Measurements from ENCODE around the gene UBE4B. TPM values are rescaled to one million over a fixed set of nuclear protein-coding genes. Genes with fewer than 3 reads are reported as not detected.

The UBE4B gene
- total and polyA plus RNA-seq, 2 of the 13 experiments (the other 11 are each of a cell fraction or from before 2014, with no cell fraction given) = 15.2 to 24.8 TPM

GRCh38 chr1:10168912-10169514, 136.3 kb downstream of the UBE4B start (continued):
- peak; percentile 50 for TF ChIP-seq ASH2L (IDR thresholded peaks at IDR 0.05; ENCODE audit: insufficient read length, low read depth, low read length)
- TF ChIP-seq ZBTB7A (CRISPR knock-in tag; IDR thresholded peaks at IDR 0.05) = no peak
- 0 out of 2 replicates have a peak, but pooled peaks have one; percentile 3 for TF ChIP-seq ZSCAN30 (CRISPR knock-in tag; IDR thresholded peaks at IDR 0.05)
- no peak; the same call in 1 of the 2 replicates for TF ChIP-seq ZNF644 (CRISPR knock-in tag; IDR thresholded peaks at IDR 0.05; ENCODE audit: low read depth)
- 0 out of 2 replicates have a peak, but pooled peaks have one; percentile 42 for TF ChIP-seq RCOR2 (CRISPR knock-in tag; IDR thresholded peaks at IDR 0.05)
- TF ChIP-seq TCF7L2 (IDR thresholded peaks at IDR 0.05; ENCODE audit: low read depth, low read length) = no peak
- no peak for TF ChIP-seq TARDBP (CRISPR knock-in tag; IDR thresholded peaks at IDR 0.05)
- TF ChIP-seq ZNF317 (CRISPR knock-in tag; IDR thresholded peaks at IDR 0.05) = 0 out of 2 replicates have a peak, but pooled peaks have one; percentile 50
- TF ChIP-seq BORCS8-MEF2B (CRISPR knock-in tag; IDR thresholded peaks at IDR 0.05) = peak; percentile 48; the same call in 1 of the 2 replicates
- no peak for TF ChIP-seq PHF5A (CRISPR knock-in tag; IDR thresholded peaks at IDR 0.05; ENCODE audit: low read depth, unreplicated experiment)
- TF ChIP-seq NAIF1 (CRISPR knock-in tag; IDR thresholded peaks at IDR 0.05; ENCODE audit: borderline replicate concordance) = no peak
- 0 out of 2 replicates have a peak, but pooled peaks have one; percentile 49 for TF ChIP-seq ZFP1 (CRISPR knock-in tag; IDR thresholded peaks at IDR 0.05)
- TF ChIP-seq, protein P1, sequence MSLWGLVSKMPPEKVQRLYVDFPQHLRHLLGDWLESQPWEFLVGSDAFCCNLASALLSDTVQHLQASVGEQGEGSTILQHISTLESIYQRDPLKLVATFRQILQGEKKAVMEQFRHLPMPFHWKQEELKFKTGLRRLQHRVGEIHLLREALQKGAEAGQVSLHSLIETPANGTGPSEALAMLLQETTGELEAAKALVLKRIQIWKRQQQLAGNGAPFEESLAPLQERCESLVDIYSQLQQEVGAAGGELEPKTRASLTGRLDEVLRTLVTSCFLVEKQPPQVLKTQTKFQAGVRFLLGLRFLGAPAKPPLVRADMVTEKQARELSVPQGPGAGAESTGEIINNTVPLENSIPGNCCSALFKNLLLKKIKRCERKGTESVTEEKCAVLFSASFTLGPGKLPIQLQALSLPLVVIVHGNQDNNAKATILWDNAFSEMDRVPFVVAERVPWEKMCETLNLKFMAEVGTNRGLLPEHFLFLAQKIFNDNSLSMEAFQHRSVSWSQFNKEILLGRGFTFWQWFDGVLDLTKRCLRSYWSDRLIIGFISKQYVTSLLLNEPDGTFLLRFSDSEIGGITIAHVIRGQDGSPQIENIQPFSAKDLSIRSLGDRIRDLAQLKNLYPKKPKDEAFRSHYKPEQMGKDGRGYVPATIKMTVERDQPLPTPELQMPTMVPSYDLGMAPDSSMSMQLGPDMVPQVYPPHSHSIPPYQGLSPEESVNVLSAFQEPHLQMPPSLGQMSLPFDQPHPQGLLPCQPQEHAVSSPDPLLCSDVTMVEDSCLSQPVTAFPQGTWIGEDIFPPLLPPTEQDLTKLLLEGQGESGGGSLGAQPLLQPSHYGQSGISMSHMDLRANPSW (CRISPR knock-in tag; IDR thresholded peaks at IDR 0.05; ENCODE audit: borderline replicate concordance) = no peak
- no peak for TF ChIP-seq ZNF749 (CRISPR knock-in tag; IDR thresholded peaks at IDR 0.05; ENCODE audit: borderline replicate concordance)
- TF ChIP-seq, protein P2, sequence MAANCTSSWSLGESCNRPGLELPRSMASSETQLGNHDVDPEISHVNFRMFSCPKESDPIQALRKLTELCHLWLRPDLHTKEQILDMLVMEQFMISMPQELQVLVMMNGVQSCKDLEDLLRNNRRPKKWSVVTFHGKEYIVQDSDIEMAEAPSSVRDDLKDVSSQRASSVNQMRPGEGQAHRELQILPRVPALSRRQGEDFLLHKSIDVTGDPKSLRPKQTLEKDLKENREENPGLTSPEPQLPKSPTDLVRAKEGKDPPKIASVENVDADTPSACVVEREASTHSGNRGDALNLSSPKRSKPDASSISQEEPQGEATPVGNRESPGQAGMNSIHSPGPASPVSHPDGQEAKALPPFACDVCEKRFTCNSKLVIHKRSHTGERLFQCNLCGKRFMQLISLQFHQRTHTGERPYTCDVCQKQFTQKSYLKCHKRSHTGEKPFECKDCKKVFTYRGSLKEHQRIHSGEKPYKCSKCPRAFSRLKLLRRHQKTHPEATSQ (CRISPR knock-in tag; IDR thresholded peaks at IDR 0.05; ENCODE audit: borderline replicate concordance) = 0 out of 2 replicates have a peak, but pooled peaks have one; percentile 21
- TF ChIP-seq ZNF3 (CRISPR knock-in tag; IDR thresholded peaks at IDR 0.05) = peak; percentile 93
- no peak for TF ChIP-seq SP1 (IDR thresholded peaks at IDR 0.05)
- 0 out of 2 replicates have a peak, but pooled peaks have one; percentile 2 for TF ChIP-seq SP1 (CRISPR knock-in tag; IDR thresholded peaks at IDR 0.05)
- TF ChIP-seq, protein P3, sequence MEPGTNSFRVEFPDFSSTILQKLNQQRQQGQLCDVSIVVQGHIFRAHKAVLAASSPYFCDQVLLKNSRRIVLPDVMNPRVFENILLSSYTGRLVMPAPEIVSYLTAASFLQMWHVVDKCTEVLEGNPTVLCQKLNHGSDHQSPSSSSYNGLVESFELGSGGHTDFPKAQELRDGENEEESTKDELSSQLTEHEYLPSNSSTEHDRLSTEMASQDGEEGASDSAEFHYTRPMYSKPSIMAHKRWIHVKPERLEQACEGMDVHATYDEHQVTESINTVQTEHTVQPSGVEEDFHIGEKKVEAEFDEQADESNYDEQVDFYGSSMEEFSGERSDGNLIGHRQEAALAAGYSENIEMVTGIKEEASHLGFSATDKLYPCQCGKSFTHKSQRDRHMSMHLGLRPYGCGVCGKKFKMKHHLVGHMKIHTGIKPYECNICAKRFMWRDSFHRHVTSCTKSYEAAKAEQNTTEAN (CRISPR knock-in tag; conservative IDR thresholded peaks at IDR 0.05) = no peak
- TF ChIP-seq ZNF543 (CRISPR knock-in tag; IDR thresholded peaks at IDR 0.05) = no peak
- no peak for TF ChIP-seq ZNF18 (CRISPR knock-in tag; IDR thresholded peaks at IDR 0.05; ENCODE audit: insufficient replicate concordance)
- no peak for TF ChIP-seq THRA (CRISPR knock-in tag; IDR thresholded peaks at IDR 0.05; ENCODE audit: borderline replicate concordance)
- 0 out of 2 replicates have a peak, but pooled peaks have one; percentile 11 for TF ChIP-seq ZBTB21 (CRISPR knock-in tag; IDR thresholded peaks at IDR 0.05)

Data from HepG2 (cell line).